Effector memory CD8-positive, alpha-beta T cell (primary cell): ENCODE results near the gene UCKL1.
A peak's percentile ranks its signal among the peaks of the same experiment; 100 is the strongest.

Experiments
- ATAC-seq: fragments of 150-1000 bp; cut with Tn5 transposase; replicated peaks from 2 replicates; pipeline ENCODE4 v1.10.0; 2021; ENCODE audit warnings: mild to moderate bottlenecking, moderate library complexity
- DNase-seq, 3 experiments: peaks; one replicate each; pipeline ENCODE4 v3.0.0; 2021
- H3K27ac Mint-ChIP-seq, 2 donors: one replicate each; pipeline ENCODE4 v1.8.0; 2022; ENCODE audit warnings: mild to moderate bottlenecking in 2 of 2, mixed read lengths in 2 of 2, moderate library complexity in 2 of 2
- H3K27me3 Mint-ChIP-seq, 2 donors: one replicate each; pipeline ENCODE4 v1.8.0; 2022; ENCODE audit warnings: mixed read lengths in 2 of 2
- H3K36me3 Mint-ChIP-seq: one replicate; pipeline ENCODE4 v1.8.0; 2022; ENCODE audit warnings: mild to moderate bottlenecking, moderate library complexity, mixed read lengths; ENCODE audit not compliant: insufficient read depth
- H3K4me1 Mint-ChIP-seq, 2 donors: one replicate each; pipeline ENCODE4 v1.8.0; 2022; ENCODE audit warnings: low read depth in 2 of 2, mixed read lengths in 2 of 2
- H3K4me3 Mint-ChIP-seq, 2 donors: one replicate each; pipeline ENCODE4 v1.8.0; 2022; ENCODE audit warnings: mild to moderate bottlenecking in 2 of 2, mixed read lengths in 2 of 2, moderate library complexity in 2 of 2
- H3K9me3 Mint-ChIP-seq, 2 donors: one replicate each; pipeline ENCODE4 v1.8.0; 2022; ENCODE audit warnings: mixed read lengths in 2 of 2

UCKL1 gene

DNA sequence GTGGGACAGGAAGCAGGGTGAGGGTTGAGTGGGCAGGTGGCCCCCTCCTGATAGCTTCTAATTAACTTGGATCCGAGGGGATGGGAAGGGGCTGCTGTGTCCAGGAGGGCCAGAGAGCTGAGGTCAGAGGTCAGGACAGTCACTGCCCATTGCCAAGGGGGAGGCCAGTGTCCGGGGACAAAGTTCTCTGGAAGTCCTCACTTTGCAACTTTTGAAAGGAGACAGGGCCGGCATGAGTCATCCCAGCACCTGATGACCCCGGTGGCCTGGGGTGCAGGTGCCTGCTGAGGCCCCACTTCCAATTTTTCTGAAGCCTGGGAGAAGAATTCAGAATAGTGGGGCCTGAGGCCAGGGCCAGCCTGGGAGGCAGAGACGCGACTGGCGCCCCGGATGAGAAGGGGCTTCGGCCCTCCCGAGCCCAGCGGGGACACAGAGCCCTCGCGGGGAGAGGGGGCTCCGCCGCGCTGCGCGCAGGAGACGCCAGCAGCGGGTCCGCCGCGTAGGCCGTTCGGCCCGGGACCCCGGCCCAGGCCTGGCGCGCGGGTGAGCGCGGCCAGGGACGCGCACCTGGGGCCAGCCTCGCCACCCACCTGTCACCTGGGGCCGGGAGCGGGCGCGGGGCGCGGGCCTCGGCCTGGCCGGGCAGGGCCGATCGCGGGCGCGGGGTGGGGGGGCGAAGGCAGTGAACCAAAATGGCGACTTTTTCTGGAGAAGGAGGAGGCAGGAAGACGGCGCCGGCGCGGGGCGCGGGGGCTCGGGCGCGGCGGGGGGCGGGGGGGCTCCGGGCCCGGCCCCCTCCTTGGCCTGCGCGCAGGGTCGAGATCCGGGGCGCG lies 12.9 kb upstream of the UCKL1 start:
- Mint-ChIP-seq H3K9me3 (no peaks in the 10 kb centered on the region), H3K4me3 (peak overlapping the region; percentile 88 to 90), H3K27me3 (no peaks in the 10 kb centered on the region), H3K4me1 (peaks cover 12 to 14% of the 10 kb centered on the region in 2 donors), H3K27ac (peak overlapping the region; percentile 77 to 92), H3K36me3 (peaks cover 9% of the 10 kb centered on the region)
- ATAC-seq: peak; percentile 49
- DNase-seq: no peak

DNA sequence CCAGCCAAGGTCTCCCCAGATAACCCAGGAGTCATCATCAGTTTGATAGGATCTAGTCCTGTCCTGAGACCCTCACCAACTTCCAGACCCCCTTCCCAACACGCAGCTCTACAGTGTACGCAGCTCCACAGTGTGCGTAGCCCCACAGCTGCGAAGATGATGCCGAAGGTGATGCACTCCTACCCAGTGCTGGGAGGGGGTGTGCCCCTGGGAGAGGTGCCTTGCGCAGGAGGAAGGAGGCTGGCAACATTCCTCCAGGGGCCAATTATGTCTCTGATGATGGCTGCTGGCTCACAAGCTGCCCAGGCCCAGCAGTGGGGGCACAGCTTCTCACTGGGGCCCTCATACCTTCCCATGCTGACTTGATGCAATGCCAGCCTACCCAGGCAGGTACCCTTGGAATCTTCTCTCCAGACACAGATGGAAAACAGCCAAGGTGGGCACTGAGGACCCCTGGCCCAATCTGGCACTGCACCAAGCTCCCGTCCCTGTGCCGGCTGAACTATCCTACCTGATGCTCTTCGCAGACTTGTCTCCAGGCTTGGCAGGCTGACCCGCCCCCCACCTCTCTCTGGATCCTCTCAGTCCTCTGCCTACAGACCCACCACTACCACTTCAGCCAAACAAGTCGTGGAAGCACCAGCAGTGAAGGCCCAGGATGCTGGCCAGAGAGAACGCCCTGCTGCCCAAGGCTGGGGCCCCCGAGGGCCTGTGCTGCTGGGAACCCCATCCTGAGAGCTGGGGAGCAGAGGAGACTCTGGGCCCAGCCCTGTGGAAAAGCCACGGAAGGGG lies 12.1 kb upstream of the UCKL1 start:
- Mint-ChIP-seq H3K4me3 (peak overlapping the region; percentile 88 to 90), H3K36me3 (peaks cover 6% of the 10 kb centered on the region), H3K27ac (peak overlapping the region; percentile 77 to 92), H3K9me3 (no peaks in the 10 kb centered on the region), H3K4me1 (peaks cover 8 to 10% of the 10 kb centered on the region in 2 donors), H3K27me3 (no peaks in the 10 kb centered on the region)
- ATAC-seq (no peak), DNase-seq (no peak)

DNA sequence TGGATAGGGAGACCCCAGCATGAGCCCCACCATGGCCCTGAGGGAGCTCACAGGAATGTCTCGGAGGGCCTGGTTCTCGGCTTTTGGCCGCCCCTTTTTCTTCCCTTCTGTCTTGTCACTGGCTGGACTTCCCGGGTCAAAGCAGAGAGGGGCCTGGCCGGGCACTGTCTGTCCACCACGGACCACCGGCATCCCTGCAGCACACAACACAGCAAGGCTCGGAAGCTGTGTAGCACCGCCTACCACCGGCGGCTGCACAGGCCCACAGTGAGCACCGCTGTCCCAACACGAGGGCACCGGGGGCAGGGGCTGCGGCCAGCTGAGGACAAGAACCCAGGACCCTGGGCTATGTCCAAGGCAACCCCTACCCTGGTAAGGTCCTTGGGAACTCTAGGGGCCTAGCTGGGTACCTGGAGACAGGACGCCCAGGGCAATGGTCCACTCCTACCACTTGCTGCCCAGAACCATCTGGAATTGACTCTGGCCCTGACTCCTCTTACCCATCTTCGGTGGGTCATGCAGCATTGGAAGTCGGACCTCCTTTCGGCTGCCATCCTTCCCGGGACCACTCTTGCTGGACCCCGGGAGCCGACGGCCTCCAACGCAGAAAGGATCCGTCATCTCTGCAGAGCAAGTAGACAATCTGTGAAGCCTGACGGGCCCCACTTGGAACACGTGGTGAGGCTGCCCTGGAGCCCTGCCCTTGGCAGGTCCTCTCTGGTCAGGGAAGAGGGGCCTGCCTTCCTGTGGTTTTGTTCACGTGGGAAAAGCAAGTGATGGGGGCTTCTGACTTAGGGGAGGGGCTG lies 11.3 kb upstream of the UCKL1 start:
- Mint-ChIP-seq H3K4me1 (peaks cover 8 to 10% of the 10 kb centered on the region in 2 donors), H3K9me3 (no peaks in the 10 kb centered on the region), H3K27ac (no peak overlapping the region), H3K36me3 (peaks cover 6% of the 10 kb centered on the region), H3K27me3 (no peaks in the 10 kb centered on the region), H3K4me3 (peak overlapping the region; percentile 88 to 90)
- DNase-seq (no peak), ATAC-seq (no peak)

DNA sequence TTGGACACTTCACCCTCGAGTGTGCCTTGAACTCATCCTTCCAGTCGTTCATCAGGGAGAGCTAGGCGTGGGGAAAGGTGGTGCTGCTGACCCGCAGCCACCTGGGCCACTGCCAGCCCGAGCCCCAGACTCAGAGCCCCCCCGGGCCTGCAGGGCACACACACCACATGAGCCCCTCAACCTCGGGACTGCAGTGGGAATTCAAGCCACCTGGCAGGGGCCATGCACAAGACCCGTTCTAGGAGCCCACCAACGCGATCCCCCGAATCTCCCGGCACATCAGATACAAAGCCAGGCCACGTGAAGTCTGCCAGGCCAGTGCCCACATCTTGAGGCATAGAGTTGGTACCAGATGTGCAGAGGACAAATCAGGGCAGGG lies 10.7 kb upstream of the UCKL1 start:
- ATAC-seq (no peak), DNase-seq (no peak)
- Mint-ChIP-seq H3K4me1 (peaks cover 8 to 10% of the 10 kb centered on the region in 2 donors), H3K27me3 (no peaks in the 10 kb centered on the region), H3K9me3 (no peaks in the 10 kb centered on the region), H3K36me3 (peaks cover 6% of the 10 kb centered on the region), H3K4me3 (no peak overlapping the region), H3K27ac (no peak overlapping the region)

DNA sequence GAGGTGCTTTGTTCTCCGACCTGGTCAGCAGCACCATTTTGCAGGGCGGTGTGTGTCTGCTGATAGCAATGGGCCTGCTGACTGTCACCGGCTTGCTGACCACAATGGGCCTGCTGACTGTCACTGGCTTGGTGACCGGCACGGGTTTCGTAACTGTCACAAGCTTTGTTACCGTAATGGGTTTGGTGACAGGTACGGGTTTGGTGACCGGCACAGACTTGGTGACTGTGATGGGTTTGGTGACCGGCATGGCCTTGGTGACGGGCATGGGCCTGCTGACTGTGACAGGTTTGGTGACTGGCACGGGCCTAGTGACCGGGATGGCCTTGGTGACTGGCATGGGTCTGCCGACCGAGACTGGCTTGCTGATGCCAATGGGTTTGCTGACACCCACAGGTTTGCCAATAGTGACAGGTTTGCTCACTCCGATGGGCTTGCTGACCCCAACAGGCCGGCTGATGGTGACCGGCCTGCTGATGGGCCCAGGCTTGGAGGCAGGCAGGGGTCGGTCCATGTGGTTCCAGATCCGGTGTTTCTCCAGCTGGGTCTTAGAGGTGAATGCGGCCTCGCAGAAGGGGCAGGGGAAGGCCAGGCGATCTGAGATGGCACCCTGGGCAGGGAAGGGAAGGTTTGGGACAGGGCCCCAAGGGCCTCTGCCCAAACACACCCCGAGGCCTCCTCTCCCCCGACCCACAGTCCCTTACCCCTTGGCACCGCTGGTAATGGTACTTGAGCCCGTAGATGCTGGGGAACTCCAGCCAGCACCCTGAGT lies 10.1 kb upstream of the UCKL1 start:
- peaks cover 8 to 10% of the 10 kb centered on the region in 2 donors for H3K4me1 Mint-ChIP-seq
- H3K4me3 Mint-ChIP-seq: no peak overlapping the region
- H3K36me3 Mint-ChIP-seq: peaks cover 6% of the 10 kb centered on the region
- no peak for ATAC-seq
- DNase-seq: no peak
- peak overlapping the region in 1 of 2 donors; percentile 81 for H3K27ac Mint-ChIP-seq
- no peaks in the 10 kb centered on the region for H3K9me3 Mint-ChIP-seq
- no peaks in the 10 kb centered on the region for H3K27me3 Mint-ChIP-seq

DNA sequence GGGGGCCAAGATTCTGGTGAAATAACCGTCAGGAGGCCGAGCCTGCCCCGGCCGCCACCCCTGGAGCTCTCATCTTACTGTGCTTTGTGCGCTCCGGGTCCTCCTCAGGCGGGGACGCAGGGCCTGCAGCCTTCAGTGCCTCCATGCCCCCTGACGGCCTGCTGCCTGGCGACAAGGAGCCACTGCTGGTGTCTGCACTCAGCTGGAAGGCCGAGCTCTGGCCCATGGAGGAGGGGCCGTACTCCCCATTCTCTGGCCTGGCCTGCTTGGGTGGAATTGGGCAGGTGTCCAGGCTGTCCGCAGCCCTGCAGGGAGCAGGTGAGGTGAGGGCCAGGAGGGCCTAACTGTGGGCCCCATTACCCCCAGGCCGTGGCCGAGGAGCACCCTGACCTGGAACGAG lies 8.2 kb upstream of the UCKL1 start:
- peaks cover 2% of the 10 kb centered on the region for H3K36me3 Mint-ChIP-seq
- H3K4me3 Mint-ChIP-seq: no peak overlapping the region
- DNase-seq (no peak), ATAC-seq (no peak)
- H3K27ac Mint-ChIP-seq: no peak overlapping the region
- H3K27me3 Mint-ChIP-seq: no peaks in the 10 kb centered on the region
- H3K4me1 Mint-ChIP-seq: peaks cover 5 to 8% of the 10 kb centered on the region in 2 donors
- H3K9me3 Mint-ChIP-seq: no peaks in the 10 kb centered on the region

DNA sequence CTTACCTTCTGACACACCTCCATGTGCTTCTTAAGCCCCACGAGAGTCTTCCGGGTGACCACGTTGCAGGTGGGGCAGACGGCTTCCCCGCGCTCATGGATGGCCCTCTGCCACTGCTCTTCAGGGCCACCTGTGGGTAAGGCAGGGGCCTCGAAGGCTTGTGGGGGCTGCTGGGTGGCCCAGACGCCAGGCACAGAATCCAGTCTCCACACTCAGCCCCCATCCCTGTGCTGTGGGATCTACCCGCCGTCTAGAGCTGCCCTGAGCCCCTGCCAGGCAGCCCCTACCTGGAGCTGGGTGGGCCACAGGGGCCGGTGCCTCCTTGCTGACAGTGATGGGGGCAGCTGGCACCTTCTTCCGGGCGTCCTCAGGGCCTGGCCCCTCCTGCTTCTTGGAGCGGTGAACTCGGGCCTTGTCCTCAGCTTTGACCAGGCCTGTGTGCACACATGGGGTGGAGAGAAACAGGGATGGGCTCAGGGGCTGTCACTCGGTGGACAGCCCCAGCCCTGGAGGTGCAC lies 7.6 kb upstream of the UCKL1 start:
- DNase-seq (no peak), ATAC-seq (no peak)
- Mint-ChIP-seq H3K9me3 (no peaks in the 10 kb centered on the region), H3K27ac (no peak overlapping the region), H3K4me3 (no peak overlapping the region), H3K4me1 (peaks cover 3 to 6% of the 10 kb centered on the region in 2 donors), H3K27me3 (no peaks in the 10 kb centered on the region), H3K36me3 (peaks cover 2% of the 10 kb centered on the region)

DNA sequence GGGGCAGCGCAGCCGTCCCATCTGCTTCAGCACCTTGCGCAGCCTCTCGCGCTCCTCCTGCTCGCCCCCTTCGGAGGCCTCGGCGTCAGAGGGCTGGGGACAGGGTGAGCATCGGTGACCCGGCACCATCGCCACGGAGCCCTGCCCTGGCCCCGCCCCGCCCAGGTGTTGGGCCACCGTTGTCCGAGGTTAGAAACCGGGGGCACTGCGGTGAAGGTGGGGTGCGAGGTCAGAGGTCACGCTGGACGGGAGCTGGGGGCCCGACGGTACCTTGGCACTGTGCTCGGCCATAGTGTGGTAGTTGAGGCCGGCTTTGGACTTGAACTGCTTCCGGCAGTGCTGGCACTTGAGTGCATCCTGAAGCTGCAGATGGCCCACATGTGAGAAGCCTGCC lies 7.1 kb upstream of the UCKL1 start:
- H3K4me3 Mint-ChIP-seq: no peak overlapping the region
- peaks cover 0 to under 1% of the 10 kb centered on the region in 2 donors for H3K4me1 Mint-ChIP-seq
- DNase-seq (no peak), ATAC-seq (no peak)
- H3K36me3 Mint-ChIP-seq: peaks cover 2% of the 10 kb centered on the region
- H3K27ac Mint-ChIP-seq: no peak overlapping the region
- no peaks in the 10 kb centered on the region for H3K9me3 Mint-ChIP-seq
- H3K27me3 Mint-ChIP-seq: no peaks in the 10 kb centered on the region

DNA sequence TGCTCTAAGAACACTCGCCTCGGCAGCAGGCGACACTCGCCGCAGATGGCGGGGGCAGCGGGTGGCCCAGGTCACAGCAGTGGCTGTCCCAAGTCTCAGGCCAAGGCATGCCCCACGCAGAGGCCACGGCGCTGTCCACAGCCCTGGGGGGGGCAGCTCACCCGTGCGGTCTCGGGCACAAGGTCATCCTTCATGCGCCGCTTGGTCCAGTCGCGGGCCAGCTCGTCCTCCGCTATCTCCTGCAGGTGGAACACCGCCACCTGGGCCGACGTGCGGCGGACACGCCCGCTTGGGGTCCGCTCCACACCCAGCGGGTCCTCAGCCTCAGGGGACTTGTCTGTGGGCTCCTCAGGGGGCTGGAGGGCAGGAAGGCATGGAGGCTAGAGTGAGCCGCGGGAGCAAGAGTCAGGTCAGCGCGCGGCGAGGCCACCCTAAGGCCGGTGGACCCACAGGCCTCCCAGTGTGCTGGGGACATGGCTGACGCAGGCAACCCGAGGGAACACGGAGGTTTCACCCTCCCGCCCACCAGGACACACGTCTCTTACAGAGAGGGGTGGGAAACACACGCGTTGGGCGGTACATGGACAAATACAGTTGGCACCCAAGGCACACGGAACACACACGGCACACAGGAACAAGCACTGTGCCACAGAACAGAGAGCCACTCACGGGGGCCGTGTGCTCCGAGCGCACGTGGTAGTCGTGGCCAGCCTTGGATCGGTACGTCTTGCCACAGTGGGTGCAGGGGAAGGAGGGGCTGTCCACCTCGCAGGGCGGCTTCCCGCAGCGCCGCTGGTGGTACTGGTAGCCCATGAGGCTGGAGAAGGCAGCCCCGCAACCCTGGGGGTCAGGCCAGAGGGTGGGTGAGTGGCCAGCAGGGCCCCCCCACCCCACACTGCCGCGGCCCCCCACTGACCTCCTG lies 6.5 kb upstream of the UCKL1 start:
- Mint-ChIP-seq H3K36me3 (peaks cover 2% of the 10 kb centered on the region), H3K9me3 (no peaks in the 10 kb centered on the region), H3K27me3 (no peaks in the 10 kb centered on the region), H3K4me1 (peaks cover 0 to 2% of the 10 kb centered on the region in 2 donors), H3K27ac (no peak overlapping the region), H3K4me3 (no peak overlapping the region)
- ATAC-seq (no peak), DNase-seq (no peak)

DNA sequence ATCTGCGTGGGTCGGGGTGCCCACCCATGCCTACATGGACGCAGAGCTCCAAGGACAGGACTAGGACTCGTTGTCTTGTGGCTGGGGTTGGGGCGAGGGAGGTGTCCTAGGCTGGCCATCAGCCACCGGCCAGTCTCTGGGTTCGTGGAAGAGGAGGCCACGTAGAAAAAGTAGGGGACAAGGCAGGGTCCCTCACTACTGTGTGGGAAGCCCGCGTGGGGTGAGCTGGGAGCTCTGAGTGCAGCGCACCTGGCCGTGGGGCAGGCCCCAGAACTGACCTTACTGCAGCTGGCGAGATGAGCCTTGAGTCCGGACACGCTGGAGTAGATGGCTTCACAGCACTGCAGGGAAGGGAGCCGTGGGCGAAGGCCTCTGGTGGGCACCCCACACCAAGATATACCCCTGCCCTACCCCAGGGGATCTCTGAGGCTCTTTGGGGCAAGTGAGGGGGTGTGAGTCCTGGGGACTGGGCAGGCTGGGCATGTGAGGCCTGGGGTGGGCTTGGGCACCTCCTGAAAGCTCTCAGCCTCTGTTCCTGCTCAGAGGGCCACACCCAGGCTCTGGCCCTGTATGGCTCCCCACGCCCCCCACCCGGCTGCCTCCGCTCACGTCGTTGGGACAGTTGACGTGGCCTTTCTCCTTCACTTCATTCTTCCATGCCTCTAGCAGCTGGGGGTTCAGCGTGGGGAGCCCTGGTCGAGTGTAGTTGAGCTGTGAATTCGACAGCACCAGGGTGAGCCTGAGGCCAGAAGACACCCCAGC lies 5.6 kb upstream of the UCKL1 start:
- no peaks in the 10 kb centered on the region for H3K9me3 Mint-ChIP-seq
- no peak for ATAC-seq
- H3K4me3 Mint-ChIP-seq: no peak overlapping the region
- H3K36me3 Mint-ChIP-seq: peaks cover 2% of the 10 kb centered on the region
- peaks cover 5 to 6% of the 10 kb centered on the region in 2 donors for H3K4me1 Mint-ChIP-seq
- no peaks in the 10 kb centered on the region for H3K27me3 Mint-ChIP-seq
- peak overlapping the region in 1 of 2 donors; percentile 41 for H3K27ac Mint-ChIP-seq
- no peak for DNase-seq
